H7 (cell line): ENCODE results near the gene TMEM207. TPM values are rescaled to one million over a fixed set of nuclear protein-coding genes. Genes with fewer than 3 reads are reported as not detected.

ENCODE experiments used
- DNase-seq: peaks from one replicate; pipeline ENCODE4 v3.0.0; 2012
- H3K27me3 ChIP-seq: 2 replicates; pipeline ENCODE4 v1.6.0; 2011; ENCODE audit warnings: mild to moderate bottlenecking, low read length; ENCODE audit not compliant: control insufficient read depth, insufficient read depth
- H3K36me3 ChIP-seq: replicated peaks from 2 replicates; pipeline ENCODE4 v1.5.1; 2011; ENCODE audit warnings: low read length; ENCODE audit not compliant: control insufficient read depth, insufficient read depth
- H3K4me3 ChIP-seq: 2 replicates; pipeline ENCODE4 v1.5.1; 2011; ENCODE audit warnings: low read depth, mild to moderate bottlenecking, control low read depth, low read length, moderate library complexity; ENCODE audit not compliant: insufficient read depth
- total RNA-seq: library from RNA; depleted of rRNA; stranded (reverse); fragments of >200 nt; shearing (Covaris generic); gene quantifications from 2 replicates; pipeline ENCODE4 v1.2.3, GENCODE V29; 2014; rRNA removed

Gene TMEM207
- total RNA-seq: not detected in 2 replicates

DNA sequence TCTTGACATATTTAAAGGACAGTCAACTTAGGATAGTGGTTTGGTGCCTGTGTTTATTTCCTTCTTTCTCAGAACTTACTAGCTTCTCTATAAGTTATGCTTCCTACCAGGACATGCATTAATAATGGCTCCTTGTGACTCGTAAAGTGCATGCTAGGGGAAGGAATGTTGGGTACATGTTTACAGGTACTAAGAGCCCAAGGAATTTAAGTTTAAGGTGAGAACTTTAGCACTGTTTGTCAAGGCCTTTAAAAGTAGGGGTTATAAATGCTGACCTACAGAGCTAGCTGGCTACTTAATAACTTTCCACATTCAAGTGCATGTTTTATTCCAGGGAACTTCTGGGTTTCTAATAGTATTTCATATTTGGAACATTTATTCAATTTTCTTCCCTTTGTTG, at the start of gene TMEM207:
Gene TMEM207, minus strand, starts transcription at position 101 of the 400 bp plus-strand sequence. Its CDS starts 92 bp downstream, at position 9.
- no peaks in the 10 kb centered on the region for H3K27me3 ChIP-seq
- no peak for DNase-seq
- H3K36me3 ChIP-seq: no peaks in the 10 kb centered on the region
- H3K4me3 ChIP-seq: no peak within 1 kb of the TSS

- Histone ChIP-seq H3K27me3 (no peaks in the 10 kb centered on the region), H3K4me3 (no peak overlapping the region), H3K36me3 (no peaks in the 10 kb centered on the region)
- DNase-seq: no peak
These were observed 49.4 kb upstream of the TMEM207 start for GRCh38 chr3:190499122-190499521.

- Histone ChIP-seq H3K4me3 (no peak overlapping the region), H3K36me3 (no peaks in the 10 kb centered on the region), H3K27me3 (no peaks in the 10 kb centered on the region)
- no peak for DNase-seq
These were observed 48.6 kb upstream of the TMEM207 start for GRCh38 chr3:190498293-190498692.

DNA sequence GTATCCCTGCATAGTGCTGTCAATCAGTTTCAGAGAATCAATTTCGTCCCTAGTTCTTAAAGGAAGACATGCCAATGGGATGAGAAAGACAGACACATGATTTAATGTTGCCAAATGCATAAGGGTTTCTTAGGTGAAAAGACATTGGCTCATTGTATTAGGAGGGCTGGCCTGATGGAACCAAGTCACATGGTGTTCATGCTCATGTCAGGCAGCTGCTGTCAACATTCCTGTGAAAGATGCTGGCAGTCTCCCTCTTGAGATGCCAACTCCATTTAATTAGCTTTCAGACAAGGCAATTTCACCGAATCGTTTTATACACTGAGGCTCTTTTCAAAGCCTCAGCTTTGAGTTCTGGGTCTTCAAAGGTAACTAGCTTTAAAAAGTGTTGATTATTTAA, 48.1 kb upstream of the TMEM207 start:
- H3K36me3 ChIP-seq: no peaks in the 10 kb centered on the region
- no peaks in the 10 kb centered on the region for H3K27me3 ChIP-seq
- DNase-seq: no peak
- H3K4me3 ChIP-seq: no peak overlapping the region

DNA sequence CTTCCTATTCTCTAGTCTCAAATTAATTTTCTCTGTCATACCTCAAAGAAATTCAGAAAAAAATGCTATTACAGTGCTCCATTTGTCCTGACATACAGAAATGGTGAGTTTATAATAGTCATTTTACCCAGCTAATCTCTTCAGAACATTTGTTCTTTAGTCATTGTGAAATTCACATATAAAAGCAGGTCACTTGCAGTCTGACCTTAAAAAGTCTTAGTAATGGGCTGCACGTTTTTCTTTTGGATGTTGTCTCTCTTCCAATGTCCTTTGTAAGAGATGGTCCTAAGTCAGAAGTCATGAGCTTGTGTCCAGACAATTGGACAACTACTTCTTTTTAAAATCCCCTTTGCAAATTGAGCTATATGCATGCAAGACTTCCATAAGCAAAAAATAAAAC, 47.2 kb upstream of the TMEM207 start:
- DNase-seq: no peak
- no peak overlapping the region for H3K4me3 ChIP-seq
- no peaks in the 10 kb centered on the region for H3K36me3 ChIP-seq
- H3K27me3 ChIP-seq: no peaks in the 10 kb centered on the region

GRCh38 chr3:190495796-190496195, 46.1 kb upstream of the TMEM207 start:
- no peaks in the 10 kb centered on the region for H3K27me3 ChIP-seq

GRCh38 chr3:190495354-190495753, 45.7 kb upstream of the TMEM207 start:
- DNase-seq: no peak
- H3K4me3 ChIP-seq: no peak overlapping the region
- H3K36me3 ChIP-seq: no peaks in the 10 kb centered on the region
- no peaks in the 10 kb centered on the region for H3K27me3 ChIP-seq

More at GRCh38 chr3:190495796-190496195, 46.1 kb upstream of the TMEM207 start:
- H3K4me3 ChIP-seq: no peak overlapping the region
- DNase-seq: no peak
- H3K36me3 ChIP-seq: no peaks in the 10 kb centered on the region

GRCh38 chr3:190494907-190495306, 45.2 kb upstream of the TMEM207 start:
- no peak for DNase-seq
- Histone ChIP-seq H3K4me3 (no peak overlapping the region), H3K27me3 (no peaks in the 10 kb centered on the region), H3K36me3 (no peaks in the 10 kb centered on the region)

- H3K4me3 ChIP-seq: no peak overlapping the region
- DNase-seq: no peak
- H3K36me3 ChIP-seq: no peaks in the 10 kb centered on the region
- H3K27me3 ChIP-seq: no peaks in the 10 kb centered on the region
These were observed 43.3 kb upstream of the TMEM207 start for GRCh38 chr3:190492966-190493365.

DNA sequence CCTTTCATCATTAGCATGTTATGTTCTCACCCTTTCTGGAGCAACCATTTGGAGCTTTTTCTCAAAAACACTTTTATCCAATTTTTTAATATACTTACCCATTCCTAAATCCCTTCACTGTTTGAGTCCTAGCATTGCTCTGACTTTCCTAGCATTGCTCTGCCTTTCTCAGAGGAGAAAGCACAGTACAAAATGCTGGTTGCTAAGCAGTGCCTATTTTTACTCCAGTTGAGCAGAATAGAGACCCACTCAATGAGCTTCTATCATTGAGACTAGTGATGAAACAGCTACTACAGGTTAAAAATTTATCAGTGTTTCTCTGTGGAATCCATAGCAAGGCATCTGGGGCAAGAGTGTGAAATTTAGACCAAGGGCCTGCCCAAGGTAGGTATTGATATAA, 42.4 kb upstream of the TMEM207 start:
- H3K4me3 ChIP-seq: no peak overlapping the region
- DNase-seq: no peak
- H3K36me3 ChIP-seq: no peaks in the 10 kb centered on the region
- H3K27me3 ChIP-seq: no peaks in the 10 kb centered on the region

- no peaks in the 10 kb centered on the region for H3K27me3 ChIP-seq
- DNase-seq: no peak
- no peak overlapping the region for H3K4me3 ChIP-seq
- no peaks in the 10 kb centered on the region for H3K36me3 ChIP-seq
These were observed 41.9 kb upstream of the TMEM207 start for GRCh38 chr3:190491533-190492054.

- no peak for DNase-seq
- Histone ChIP-seq H3K4me3 (no peak overlapping the region), H3K27me3 (no peaks in the 10 kb centered on the region), H3K36me3 (no peaks in the 10 kb centered on the region)
These were observed 37.4 kb upstream of the TMEM207 start for GRCh38 chr3:190486908-190487607.

GRCh38 chr3:190486533-190486864, 36.8 kb upstream of the TMEM207 start:
- peak; percentile 22 for DNase-seq
- Histone ChIP-seq H3K4me3 (no peak overlapping the region), H3K36me3 (no peaks in the 10 kb centered on the region)

GRCh38 chr3:190485830-190486532, 36.3 kb upstream of the TMEM207 start:
- no peaks in the 10 kb centered on the region for H3K36me3 ChIP-seq
- no peak for DNase-seq
- no peaks in the 10 kb centered on the region for H3K27me3 ChIP-seq
- H3K4me3 ChIP-seq: no peak overlapping the region

More at GRCh38 chr3:190486533-190486864, 36.8 kb upstream of the TMEM207 start:
- H3K27me3 ChIP-seq: no peaks in the 10 kb centered on the region

DNA sequence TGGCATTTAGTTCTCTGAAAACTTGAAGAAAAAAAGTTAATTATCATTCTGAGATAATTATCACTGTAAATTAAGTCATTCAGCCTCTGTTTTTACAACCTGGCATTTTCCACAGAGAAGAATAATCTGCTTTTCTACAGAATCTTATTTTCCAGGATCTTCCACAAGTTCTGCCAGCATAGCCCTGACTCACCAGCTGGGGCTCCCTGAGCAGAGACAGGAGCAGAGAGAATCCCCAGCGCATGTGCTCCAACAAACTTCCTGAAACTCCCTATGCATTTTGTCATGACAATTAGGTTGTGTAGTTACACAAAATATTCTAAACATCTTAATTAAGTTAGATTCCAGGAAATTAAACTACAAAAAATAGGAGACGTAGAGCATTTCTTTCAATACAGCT, 32.1 kb upstream of the TMEM207 start:
- Histone ChIP-seq H3K36me3 (no peaks in the 10 kb centered on the region), H3K27me3 (no peaks in the 10 kb centered on the region), H3K4me3 (no peak overlapping the region)
- DNase-seq: no peak
